Heart left ventricle (tissue), 13 donors: Measurements from ENCODE around the gene PRCC.

Experiments
- CTCF ChIP-seq, 12 donors: fragments of 200-600 bp; sonication (generic) in 4 of 12; IDR thresholded peaks; one replicate each; pipeline versions ENCODE4 v1.5.0 to v1.8.0; 2018 to 2022; ENCODE audit warnings: antibody characterized with exemption in 12 of 12, mild to moderate bottlenecking in 5 of 12
- POLR2A ChIP-seq, 2 donors: fragments of 450-650 bp; IDR thresholded peaks; one replicate each; pipeline ENCODE4 v1.6.1; 2017; ENCODE audit warnings: antibody characterized with exemption in 2 of 2, mild to moderate bottlenecking in 2 of 2, moderate library complexity in 2 of 2
- donor health status: ischemic (EF 13 %, LVEDD 7.1; RV severe dilation, severe dysfunction).
- donor health status: DM: no; HTN: yes; CAD: no.
- donor health status: DM: no; HTN: no; CAD: no.
- donor health status: ischemic (EF 25% LVEDD 6.9; RV normal size, moderate dysfunction).
- donor health status: ischemic (EF 25% LVEDD 5.7; RV mildly dilated, moderate dysfunction).
- donor health status: ischemic (EF 35%, LVEDD 5.7; RV mildly dilated, moderate dysfunction).
- donor health status: nonischemic (EF 11% LVEDD 7.7; RV severe dilation, severe dysfunction).
- donor health status: DM: yes; HTN: yes; CAD: no.
- donor health status: PGD.
- donor health status: ischemic (EF 29% LVEDD 5.4; RV normal size, mild dysfunction).
- donor health status: nonischemic (EF 23%, LVEDD 6.1; RV moderate dilation, normal function).

GRCh38 chr1:156754219-156754618, 13.1 kb upstream of the PRCC start:
- no peak for TF ChIP-seq CTCF (IDR thresholded peaks at IDR 0.05)
- no peak for TF ChIP-seq POLR2A (IDR thresholded peaks at IDR 0.05)
